Thymus (tissue), 14 donors: Measurements from ENCODE around the gene MAP9. TPM values are rescaled to one million over a fixed set of nuclear protein-coding genes. Genes with fewer than 3 reads are reported as not detected.
"Not testable (repeated sequence)": the region's sequence is repeated elsewhere in the genome, so short reads cannot be mapped to it uniquely, and the experiment has no call there.

Source experiments
- DNase-seq, 9 donors: peaks; one replicate each; pipeline ENCODE4 v3.0.0-alpha.2; 2013; ENCODE audit warnings: low spot score in 9 of 9, low read depth in 6 of 9, missing footprints in 1 of 9
- H3K27ac ChIP-seq, 2 donors: one replicate each; pipeline ENCODE4 v1.5.1; 2013; ENCODE audit warnings: control low read depth in 1 of 2, low read depth in 1 of 2, low read length in 1 of 2, mild to moderate bottlenecking in 1 of 2, moderate library complexity in 1 of 2
- H3K27me3 ChIP-seq, 2 donors: one replicate each; pipeline ENCODE4 v1.5.1; 2013; ENCODE audit warnings: low read length in 1 of 2; ENCODE audit not compliant: control insufficient read depth in 2 of 2, insufficient read depth in 1 of 2
- H3K36me3 ChIP-seq, 2 donors: one replicate each; pipeline ENCODE4 v1.5.1; 2013; ENCODE audit warnings: low read length in 1 of 2, mild to moderate bottlenecking in 1 of 2, moderate library complexity in 1 of 2; ENCODE audit not compliant: control insufficient read depth in 2 of 2, insufficient read depth in 2 of 2
- H3K4me1 ChIP-seq, 2 donors: one replicate each; pipeline ENCODE4 v1.5.1; 2013; ENCODE audit warnings: low read length in 2 of 2; ENCODE audit not compliant: control insufficient read depth in 2 of 2, insufficient read depth in 2 of 2
- H3K4me3 ChIP-seq, 2 donors: one replicate each; pipeline ENCODE4 v1.5.1; 2013; ENCODE audit warnings: low read length in 2 of 2, control low read depth in 1 of 2, mild to moderate bottlenecking in 1 of 2
- H3K9me3 ChIP-seq, 2 donors: one replicate each; pipeline ENCODE4 v1.5.1; 2013; ENCODE audit warnings: low read length in 1 of 2, mild to moderate bottlenecking in 1 of 2; ENCODE audit not compliant: control insufficient read depth in 2 of 2, insufficient read depth in 1 of 2
- WGBS: extraction: QIAGEN DNeasy Blood & Tissue Kit; methylation state at CpG from one replicate; pipeline ENCODE4 v1.1.7; 2013; 5-methylcytosine and 5-hydroxymethylcytosine counted together
- long read RNA-seq, 10 donors: transcript quantifications; one replicate each; lab custom pipeline, GENCODE V29; 2026
- polyA plus RNA-seq: library from polyadenylated mRNA; stranded (reverse); fragments of 200-250 nt; gene quantifications from one replicate; pipeline ENCODE4 v1.2.3, GENCODE V29; 2013
- total RNA-seq: library from RNA; stranded (reverse); fragments of 120-200 nt; gene quantifications from one replicate; pipeline ENCODE4 v1.2.4, GENCODE V29; 2013
- donor health status: healthy.

The MAP9 gene
- total RNA-seq (3.1 TPM), polyA plus RNA-seq (2.8 TPM)
- long read RNA-seq, donor 1, result 0 reads
- long read RNA-seq, donor 2, result 0 reads
- long read RNA-seq, donor 3, partial matches to known transcripts, result 0 of 2 reads
- long read RNA-seq, donor 3, other reads (novel, unspliced or antisense), result 0 of 2 reads
- long read RNA-seq, donor 4, result 0 reads
- long read RNA-seq, donor 5, partial matches to known transcripts, result 0 of 3 reads
- long read RNA-seq, donor 5, other reads (novel, unspliced or antisense), result 0 of 3 reads
- long read RNA-seq, donor 6, full-length matches to known transcripts, result 1 of 1 reads
- long read RNA-seq, donor 6, partial matches to known transcripts, result 0 of 1 reads
- long read RNA-seq, donor 6, other reads (novel, unspliced or antisense), result 0 of 1 reads
- long read RNA-seq, donor 7, result 0 reads
- long read RNA-seq, donor 8, partial matches to known transcripts, result 0 of 1 reads
- long read RNA-seq, donor 8, other reads (novel, unspliced or antisense), result 0 of 1 reads
- long read RNA-seq, donor 9, partial matches to known transcripts, result 0 of 2 reads
- long read RNA-seq, donor 9, other reads (novel, unspliced or antisense), result 0 of 2 reads
- long read RNA-seq, donor 10, result 0 reads

DNA sequence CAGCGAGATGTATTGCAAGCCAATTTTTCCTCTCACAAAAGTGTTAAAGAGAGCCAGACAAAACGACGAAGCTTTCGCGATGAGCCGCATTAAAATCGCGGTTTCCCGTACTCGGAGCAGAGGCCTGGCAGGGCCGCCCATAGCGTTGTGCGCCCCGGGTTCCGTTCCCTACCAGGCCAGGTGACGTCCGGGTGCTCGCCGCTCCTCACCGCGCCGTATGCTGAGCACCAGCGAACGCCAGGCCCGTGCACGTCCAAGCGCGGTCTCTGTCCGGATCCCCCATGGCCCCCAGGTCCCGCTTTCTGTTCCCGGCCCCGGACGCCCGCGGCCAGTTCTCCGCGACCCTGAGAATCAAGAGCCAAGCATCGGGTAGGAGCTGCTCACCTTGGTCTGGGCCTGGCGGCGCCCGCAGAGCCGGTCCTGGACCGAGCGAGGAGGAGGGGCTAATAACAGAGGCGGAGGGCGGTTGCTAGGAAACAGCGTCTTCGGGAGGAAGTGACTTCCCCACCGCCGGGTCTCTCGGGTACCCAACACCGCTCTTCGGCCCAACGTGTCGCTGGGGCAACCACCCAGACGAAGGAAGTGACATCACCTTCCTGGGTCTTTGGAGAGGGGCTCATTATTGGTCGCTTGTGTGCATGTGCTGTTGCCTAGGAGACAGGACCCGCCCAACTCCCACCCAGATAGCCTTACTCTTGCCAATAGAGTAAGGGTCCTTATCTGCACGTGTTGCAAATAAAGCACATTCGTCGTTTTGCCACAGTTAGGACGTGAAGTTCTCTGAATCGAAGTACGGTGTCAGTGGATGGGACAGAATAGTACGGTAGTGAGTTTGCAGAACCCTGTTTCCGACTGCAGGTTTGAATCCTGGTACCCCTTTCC lies at the start of gene MAP9:
Gene MAP9, minus strand, starts transcription at position 579 of the 882 bp plus-strand sequence. CDS start 1,115 bp downstream, outside the sequence.
- H3K4me3 ChIP-seq, result peak within 1 kb of the TSS; percentile 80 to 93
- H3K27ac ChIP-seq, result peak within 1 kb of the TSS; percentile 46 to 58
- 6% methylated on average over 66 of the region's 66 CpGs for WGBS
- DNase-seq, result peak; percentile 78 to 95 (median 87)
- H3K4me1 ChIP-seq, result peaks cover 0 to 4% of the 10 kb centered on the region in 2 donors
- H3K36me3 ChIP-seq, result no peaks in the 10 kb centered on the region
- H3K9me3 ChIP-seq, result no peaks in the 10 kb centered on the region
- no peaks in the 10 kb centered on the region for H3K27me3 ChIP-seq

DNA sequence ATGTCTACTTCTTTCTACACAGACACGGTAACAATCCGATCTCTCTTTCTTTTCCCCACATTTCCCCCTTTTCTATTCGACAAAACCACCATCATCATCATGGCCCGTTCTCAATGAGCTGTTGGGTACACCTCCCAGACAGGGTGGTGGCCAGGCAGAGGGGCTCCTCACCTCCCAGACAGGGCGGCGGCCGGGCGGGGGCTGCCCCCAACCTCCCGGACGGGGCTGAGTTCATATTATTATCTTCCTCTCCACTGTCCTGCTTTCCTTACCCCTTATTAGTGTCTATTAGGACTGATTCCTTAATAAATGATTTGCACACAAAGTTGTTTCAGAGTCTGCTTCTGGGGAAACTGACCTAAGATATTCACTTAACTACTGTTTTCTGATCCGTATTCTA lies 48.0 kb upstream of the MAP9 start:
- not testable (repeated sequence) for H3K9me3 ChIP-seq, H3K27ac ChIP-seq, H3K4me3 ChIP-seq, H3K27me3 ChIP-seq, H3K4me1 ChIP-seq, H3K36me3 ChIP-seq, DNase-seq
- WGBS, result 96% methylated on average over 11 of the region's 11 CpGs

GRCh38 chr4:155423671-155424070 lies 46.9 kb upstream of the MAP9 start:
- H3K27me3 ChIP-seq, result no peaks in the 10 kb centered on the region
- H3K27ac ChIP-seq, result no peak overlapping the region
- H3K4me3 ChIP-seq, result no peak overlapping the region
- WGBS, result 96% methylated on average over 1 of the region's 1 CpG
- no peaks in the 10 kb centered on the region for H3K4me1 ChIP-seq
- H3K9me3 ChIP-seq, result peaks cover 0 to 2% of the 10 kb centered on the region in 2 donors
- no peaks in the 10 kb centered on the region for H3K36me3 ChIP-seq
- DNase-seq, result no peak

- Histone ChIP-seq H3K4me1 (no peaks in the 10 kb centered on the region), H3K27ac (no peak overlapping the region), H3K4me3 (no peak overlapping the region), H3K36me3 (no peaks in the 10 kb centered on the region), H3K9me3 (no peaks in the 10 kb centered on the region), H3K27me3 (no peaks in the 10 kb centered on the region)
- WGBS, result over 99% methylated on average over 4 of the region's 4 CpGs
- DNase-seq, result no peak
Observed at GRCh38 chr4:155419266-155419665, 42.5 kb upstream of the MAP9 start.

DNA sequence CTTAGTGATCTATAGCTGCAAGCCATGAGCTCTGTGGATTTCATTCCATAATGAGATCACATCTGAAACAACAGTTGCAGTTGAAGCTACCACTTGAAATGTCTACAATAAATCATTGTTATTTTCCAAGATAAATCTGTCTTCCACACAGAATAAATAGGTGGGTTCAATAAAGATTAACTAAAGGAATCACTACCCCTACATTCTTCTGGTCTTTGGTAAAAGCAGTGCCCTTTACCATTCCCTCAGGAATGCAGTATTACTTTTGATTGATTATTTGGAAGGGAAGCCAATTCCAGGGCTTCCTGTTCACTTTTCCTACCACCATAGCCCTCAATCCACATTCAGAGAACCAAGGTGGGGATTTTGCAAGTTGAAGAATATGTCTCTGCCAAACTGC lies 38.9 kb upstream of the MAP9 start:
- H3K27me3 ChIP-seq, result no peaks in the 10 kb centered on the region
- no peaks in the 10 kb centered on the region for H3K9me3 ChIP-seq
- no peak overlapping the region for H3K27ac ChIP-seq
- no peak overlapping the region for H3K4me3 ChIP-seq
- H3K36me3 ChIP-seq, result no peaks in the 10 kb centered on the region
- DNase-seq, result no peak
- H3K4me1 ChIP-seq, result no peaks in the 10 kb centered on the region

GRCh38 chr4:155413451-155413850 lies 36.7 kb upstream of the MAP9 start:
- DNase-seq, result no peak
- Histone ChIP-seq H3K27me3 (no peaks in the 10 kb centered on the region), H3K9me3 (no peaks in the 10 kb centered on the region), H3K27ac (no peak overlapping the region), H3K4me1 (no peaks in the 10 kb centered on the region), H3K36me3 (no peaks in the 10 kb centered on the region), H3K4me3 (no peak overlapping the region)
- 99% methylated on average over 1 of the region's 1 CpG for WGBS

DNA sequence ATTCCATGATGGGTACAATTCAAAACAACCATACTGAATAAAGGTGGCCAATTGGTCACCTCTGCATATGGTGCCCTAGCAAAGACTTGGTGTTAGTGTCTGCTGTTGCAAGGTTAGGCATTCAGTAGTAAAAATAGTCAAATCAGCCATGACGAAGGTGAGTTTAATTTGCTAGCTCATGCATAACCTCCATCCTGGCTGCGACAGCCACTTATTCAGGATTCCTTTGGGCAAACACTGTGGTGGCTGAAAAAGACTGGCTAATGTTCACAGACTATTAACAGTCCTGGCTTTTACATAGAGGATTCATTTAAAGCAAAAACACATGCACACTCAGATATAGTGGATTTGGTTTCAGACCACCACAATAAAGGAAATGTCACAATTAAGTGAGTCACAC lies 34.8 kb upstream of the MAP9 start:
- Histone ChIP-seq H3K27me3 (no peaks in the 10 kb centered on the region), H3K4me3 (no peak overlapping the region), H3K9me3 (no peaks in the 10 kb centered on the region), H3K27ac (no peak overlapping the region), H3K36me3 (no peaks in the 10 kb centered on the region), H3K4me1 (no peaks in the 10 kb centered on the region)
- 95% methylated on average over 2 of the region's 2 CpGs for WGBS
- DNase-seq, result no peak

DNA sequence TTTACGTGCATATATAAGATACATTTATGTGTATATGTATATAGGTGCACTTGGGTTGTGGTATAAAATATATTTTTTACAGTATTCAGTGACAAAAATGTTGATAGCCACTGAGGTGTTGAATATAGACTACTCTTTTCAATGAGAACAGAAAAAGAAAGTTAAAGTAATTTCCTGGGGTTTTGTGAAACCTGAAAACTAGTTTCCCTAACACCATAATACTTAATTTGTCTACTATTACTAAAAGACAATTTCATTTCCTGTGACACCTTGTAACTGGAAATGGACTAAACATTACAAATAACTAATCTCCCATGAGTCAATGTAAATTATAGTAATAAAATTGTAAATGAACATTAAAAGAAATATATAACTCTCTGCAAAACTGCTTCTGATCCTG lies 32.0 kb upstream of the MAP9 start:
- 100% methylated on average over 1 of the region's 1 CpG for WGBS
- H3K36me3 ChIP-seq, result no peaks in the 10 kb centered on the region
- no peak for DNase-seq
- no peaks in the 10 kb centered on the region for H3K4me1 ChIP-seq
- H3K9me3 ChIP-seq, result no peaks in the 10 kb centered on the region
- H3K27ac ChIP-seq, result no peak overlapping the region
- no peaks in the 10 kb centered on the region for H3K27me3 ChIP-seq
- no peak overlapping the region for H3K4me3 ChIP-seq

DNA sequence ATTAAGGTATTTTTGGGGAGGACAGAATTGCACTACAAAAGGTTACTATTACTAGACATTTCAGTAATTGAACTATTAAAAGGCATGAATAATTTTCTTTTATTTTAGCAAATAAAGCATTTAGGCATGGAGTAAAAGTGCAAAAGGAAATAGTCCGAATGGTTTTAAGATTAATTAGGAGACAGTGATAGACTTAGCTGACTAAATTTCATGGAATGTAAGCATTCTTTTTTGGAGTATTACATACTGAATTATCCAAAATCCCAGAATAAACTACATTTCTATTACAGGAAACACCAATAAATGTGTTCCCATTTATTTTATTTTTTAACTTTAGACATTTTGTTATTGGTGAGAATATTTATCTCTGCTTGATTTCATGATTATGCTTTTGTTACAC lies 30.7 kb upstream of the MAP9 start:
- Histone ChIP-seq H3K27me3 (no peaks in the 10 kb centered on the region), H3K4me3 (no peak overlapping the region), H3K36me3 (no peaks in the 10 kb centered on the region), H3K27ac (no peak overlapping the region), H3K9me3 (no peaks in the 10 kb centered on the region), H3K4me1 (no peaks in the 10 kb centered on the region)
- 92% methylated on average over 1 of the region's 1 CpG for WGBS
- DNase-seq, result no peak
